OCI-LY1 (cell line): ENCODE data around the gene CDKN2B-AS1.

Source experiments
- H2AFZ ChIP-seq: fragments of 200-600 bp; sonication (generic), shearing (Covaris generic); 2 replicates; pipeline ENCODE4 v1.6.0; 2014; ENCODE audit warnings: antibody characterized with exemption, mild to moderate bottlenecking, low read length
- H3F3A ChIP-seq: fragments of 200-600 bp; sonication (generic), shearing (Covaris generic); 2 replicates; pipeline ENCODE4 v1.6.0; 2014; ENCODE audit warnings: mild to moderate bottlenecking, antibody characterized with exemption, low read length, moderate library complexity; ENCODE audit not compliant: insufficient read depth
- H3K27ac ChIP-seq: fragments of 200-600 bp; sonication (generic); 2 replicates; pipeline ENCODE4 v1.5.1; 2014; ENCODE audit warnings: low read length, mixed run types, mild to moderate bottlenecking, low read depth; ENCODE audit not compliant: poor library complexity, severe bottlenecking
- H3K27me3 ChIP-seq: fragments of 200-600 bp; sonication (generic); 2 replicates; pipeline ENCODE4 v1.6.0; 2014; ENCODE audit warnings: antibody characterized with exemption, mild to moderate bottlenecking, low read length, moderate library complexity; ENCODE audit not compliant: insufficient read depth
- H3K36me3 ChIP-seq: fragments of 200-600 bp; sonication (generic); 2 replicates; pipeline ENCODE4 v1.6.1; 2014; ENCODE audit warnings: mild to moderate bottlenecking, antibody characterized with exemption, low read length, moderate library complexity, mixed read lengths; ENCODE audit not compliant: insufficient read depth
- H3K4me1 ChIP-seq: fragments of 200-600 bp; sonication (generic); 2 replicates; pipeline ENCODE4 v1.5.1; 2014; ENCODE audit warnings: mild to moderate bottlenecking, low read length, moderate library complexity; ENCODE audit not compliant: insufficient read depth, severe bottlenecking
- H3K4me2 ChIP-seq: fragments of 200-600 bp; sonication (generic), shearing (Covaris generic); 2 replicates; pipeline ENCODE4 v1.6.1; 2014; ENCODE audit warnings: low read length
- H3K4me3 ChIP-seq: fragments of 200-600 bp; sonication (generic); 2 replicates; pipeline ENCODE4 v1.5.1; 2014; ENCODE audit warnings: low read length, low read depth, mild to moderate bottlenecking, mixed read lengths; ENCODE audit not compliant: poor library complexity, severe bottlenecking
- H3K79me2 ChIP-seq: fragments of 200-600 bp; shearing (Covaris generic); 2 replicates; pipeline ENCODE4 v1.6.1; 2016; ENCODE audit warnings: mixed run types, low read length, mixed read lengths; ENCODE audit not compliant: insufficient read depth
- H3K9ac ChIP-seq: fragments of 200-600 bp; sonication (generic), shearing (Covaris generic); 2 replicates; pipeline ENCODE4 v1.6.1; 2014; ENCODE audit warnings: mild to moderate bottlenecking, low read length, mixed read lengths
- H3K9me2 ChIP-seq: fragments of 200-600 bp; sonication (generic), shearing (Covaris generic); 2 replicates; pipeline ENCODE4 v1.6.1; 2014; ENCODE audit warnings: low read depth, mild to moderate bottlenecking, low read length, mixed read lengths
- H3K9me3 ChIP-seq: fragments of 200-600 bp; shearing (Covaris generic); 2 replicates; pipeline ENCODE4 v1.6.1; 2014; ENCODE audit warnings: low read length, mixed read lengths
- H4K20me1 ChIP-seq: fragments of 200-600 bp; sonication (generic), shearing (Covaris generic); 2 replicates; pipeline ENCODE4 v1.6.0; 2016; ENCODE audit warnings: mild to moderate bottlenecking, low read length; ENCODE audit not compliant: insufficient read depth
- EZH2 ChIP-seq: fragments of 200-600 bp; sonication (generic), shearing (Covaris generic); IDR thresholded peaks from 2 replicates; pipeline ENCODE4 v1.8.0; 2017; ENCODE audit warnings: borderline replicate concordance, mixed run types, mild to moderate bottlenecking, antibody characterized with exemption, low read length, moderate library complexity, mixed read lengths
- TF ChIP-seq, protein P1 (sequence below): fragments of 200-600 bp; sonication (generic), shearing (Covaris generic); IDR thresholded peaks from 2 replicates; pipeline ENCODE4 v1.5.1; 2017; ENCODE audit warnings: mild to moderate bottlenecking, antibody characterized with exemption, low read length, moderate library complexity, mixed read lengths

Gene CDKN2B-AS1

DNA sequence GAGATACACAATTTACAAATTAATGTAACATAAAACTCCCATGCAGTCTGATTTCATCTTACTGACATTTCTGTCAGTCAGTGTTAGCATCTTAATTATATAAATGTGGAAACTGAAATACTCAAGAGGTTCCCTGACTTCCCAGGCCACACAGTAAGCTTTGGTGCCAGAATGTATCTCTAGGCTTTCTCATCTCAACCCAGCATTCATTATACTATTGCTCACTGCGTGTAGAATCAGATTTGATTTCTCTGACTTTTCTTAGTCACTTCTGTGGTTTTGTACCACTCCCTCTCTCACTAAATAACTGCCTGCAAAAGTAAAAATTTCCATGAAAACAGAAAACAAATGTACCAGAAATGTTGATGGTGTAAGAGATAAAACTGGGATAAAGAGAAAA, 46.2 kb downstream of the CDKN2B-AS1 start:
- H4K20me1 ChIP-seq: no peaks in the 10 kb centered on the region
- no peak overlapping the region for H3K9ac ChIP-seq
- no peaks in the 10 kb centered on the region for H3K36me3 ChIP-seq
- no peak for TF ChIP-seq EZH2
- H3F3A ChIP-seq: no peaks in the 10 kb centered on the region
- H3K4me3 ChIP-seq: no peak overlapping the region
- peaks cover 13% of the 10 kb centered on the region for H3K4me1 ChIP-seq
- H3K27me3 ChIP-seq: no peaks in the 10 kb centered on the region
- no peak overlapping the region for H2AFZ ChIP-seq
- no peak overlapping the region for H3K4me2 ChIP-seq
- H3K9me3 ChIP-seq: no peaks in the 10 kb centered on the region
- H3K79me2 ChIP-seq: no peaks in the 10 kb centered on the region
- no peaks in the 10 kb centered on the region for H3K9me2 ChIP-seq
- no peak overlapping the region for H3K27ac ChIP-seq

DNA sequence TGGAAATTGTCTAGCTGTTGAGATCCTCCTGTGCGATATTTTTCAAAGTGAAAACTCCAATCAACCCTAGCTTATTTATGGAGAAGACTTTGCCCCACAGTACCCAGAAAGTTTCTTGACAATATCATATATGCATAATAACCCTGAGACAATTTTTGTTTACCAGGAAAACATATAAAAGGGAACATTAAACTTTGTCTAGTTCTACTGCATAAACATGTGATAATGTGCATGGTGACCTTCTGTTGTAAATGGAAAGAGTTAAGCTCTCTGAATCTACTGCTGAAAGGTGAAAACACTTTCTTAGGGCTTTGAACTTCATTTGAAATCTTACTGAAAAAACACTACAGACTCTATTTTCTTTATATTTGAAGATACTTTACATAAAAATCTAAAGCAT, 46.8 kb downstream of the CDKN2B-AS1 start:
- Histone ChIP-seq H3K27me3 (no peaks in the 10 kb centered on the region), H4K20me1 (no peaks in the 10 kb centered on the region), H3K79me2 (no peaks in the 10 kb centered on the region), H3K4me3 (no peak overlapping the region), H3K27ac (no peak overlapping the region), H3K9me3 (no peaks in the 10 kb centered on the region), H3K9ac (no peak overlapping the region), H3K36me3 (no peaks in the 10 kb centered on the region), H2AFZ (no peak overlapping the region), H3K4me2 (no peak overlapping the region), H3K4me1 (peaks cover 13% of the 10 kb centered on the region), H3K9me2 (no peaks in the 10 kb centered on the region), H3F3A (no peaks in the 10 kb centered on the region)
- TF ChIP-seq EZH2: no peak
- TF ChIP-seq, protein P1, sequence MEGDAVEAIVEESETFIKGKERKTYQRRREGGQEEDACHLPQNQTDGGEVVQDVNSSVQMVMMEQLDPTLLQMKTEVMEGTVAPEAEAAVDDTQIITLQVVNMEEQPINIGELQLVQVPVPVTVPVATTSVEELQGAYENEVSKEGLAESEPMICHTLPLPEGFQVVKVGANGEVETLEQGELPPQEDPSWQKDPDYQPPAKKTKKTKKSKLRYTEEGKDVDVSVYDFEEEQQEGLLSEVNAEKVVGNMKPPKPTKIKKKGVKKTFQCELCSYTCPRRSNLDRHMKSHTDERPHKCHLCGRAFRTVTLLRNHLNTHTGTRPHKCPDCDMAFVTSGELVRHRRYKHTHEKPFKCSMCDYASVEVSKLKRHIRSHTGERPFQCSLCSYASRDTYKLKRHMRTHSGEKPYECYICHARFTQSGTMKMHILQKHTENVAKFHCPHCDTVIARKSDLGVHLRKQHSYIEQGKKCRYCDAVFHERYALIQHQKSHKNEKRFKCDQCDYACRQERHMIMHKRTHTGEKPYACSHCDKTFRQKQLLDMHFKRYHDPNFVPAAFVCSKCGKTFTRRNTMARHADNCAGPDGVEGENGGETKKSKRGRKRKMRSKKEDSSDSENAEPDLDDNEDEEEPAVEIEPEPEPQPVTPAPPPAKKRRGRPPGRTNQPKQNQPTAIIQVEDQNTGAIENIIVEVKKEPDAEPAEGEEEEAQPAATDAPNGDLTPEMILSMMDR: no peak

DNA sequence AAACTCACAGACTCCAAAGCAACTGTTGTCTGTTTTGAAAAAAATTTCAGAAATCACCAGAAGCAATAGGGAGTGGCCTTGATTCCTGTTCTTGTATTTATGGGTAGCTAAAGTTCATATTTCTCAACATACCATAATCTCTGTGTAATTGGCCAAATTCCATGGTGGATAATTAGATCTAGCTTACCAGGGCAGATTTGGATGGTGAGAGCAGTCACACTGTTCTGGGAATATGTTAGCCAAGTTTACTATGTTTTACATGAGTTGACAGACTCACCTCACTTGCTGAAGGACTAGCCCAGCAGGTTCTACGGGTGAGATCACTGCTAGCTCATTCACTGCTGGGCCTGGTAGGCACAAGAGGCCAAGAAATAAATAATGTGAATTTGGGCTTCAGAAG, 47.2 kb downstream of the CDKN2B-AS1 start:
- peaks cover 13% of the 10 kb centered on the region for H3K4me1 ChIP-seq
- H3K79me2 ChIP-seq: no peaks in the 10 kb centered on the region
- no peaks in the 10 kb centered on the region for H4K20me1 ChIP-seq
- no peaks in the 10 kb centered on the region for H3K9me2 ChIP-seq
- H3K9ac ChIP-seq: no peak overlapping the region
- no peaks in the 10 kb centered on the region for H3F3A ChIP-seq
- H3K27me3 ChIP-seq: no peaks in the 10 kb centered on the region
- TF ChIP-seq, protein P1: no peak
- no peak for TF ChIP-seq EZH2
- no peak overlapping the region for H2AFZ ChIP-seq
- no peaks in the 10 kb centered on the region for H3K36me3 ChIP-seq
- H3K4me3 ChIP-seq: no peak overlapping the region
- H3K4me2 ChIP-seq: no peak overlapping the region
- no peak overlapping the region for H3K27ac ChIP-seq
- no peaks in the 10 kb centered on the region for H3K9me3 ChIP-seq

DNA sequence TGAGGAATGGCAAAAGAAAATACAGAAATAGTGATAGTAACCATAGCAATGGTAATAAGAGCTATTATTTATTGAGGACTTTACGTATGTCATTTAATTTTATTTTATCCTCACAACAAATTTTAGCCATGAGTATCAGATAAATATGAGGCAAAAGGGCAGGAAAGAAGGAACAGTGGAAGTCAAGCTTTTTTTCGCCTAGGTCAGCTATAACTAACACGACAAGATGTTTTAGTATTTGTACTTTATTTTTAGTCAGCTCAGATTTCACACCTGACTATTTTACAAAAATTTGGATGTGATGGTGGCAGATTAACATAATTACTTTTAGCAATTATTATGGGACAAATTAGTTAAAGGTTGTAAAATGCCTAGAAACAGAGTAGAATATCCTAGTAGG, 49.3 kb downstream of the CDKN2B-AS1 start:
- no peaks in the 10 kb centered on the region for H3K4me1 ChIP-seq
- no peaks in the 10 kb centered on the region for H3K36me3 ChIP-seq
- H2AFZ ChIP-seq: no peak overlapping the region
- TF ChIP-seq, protein P1: no peak
- no peak for TF ChIP-seq EZH2
- H3K9me3 ChIP-seq: no peaks in the 10 kb centered on the region
- no peaks in the 10 kb centered on the region for H3F3A ChIP-seq
- no peaks in the 10 kb centered on the region for H3K79me2 ChIP-seq
- no peak overlapping the region for H3K4me2 ChIP-seq
- no peak overlapping the region for H3K9ac ChIP-seq
- no peak overlapping the region for H3K27ac ChIP-seq
- H4K20me1 ChIP-seq: no peaks in the 10 kb centered on the region
- H3K4me3 ChIP-seq: no peak overlapping the region
- no peaks in the 10 kb centered on the region for H3K9me2 ChIP-seq
- no peaks in the 10 kb centered on the region for H3K27me3 ChIP-seq
